Fibroblast of villous mesenchyme (primary cell): ENCODE measurements around the gene OSCP1. TPM values are rescaled to one million over a fixed set of nuclear protein-coding genes. Genes with fewer than 3 reads are reported as not detected.
A peak's percentile ranks its signal among the peaks of the same experiment; 100 is the strongest.

ENCODE experiments used
- DNase-seq: peaks from one replicate; pipeline ENCODE4 v3.0.0-alpha.2; 2010; ENCODE audit warnings: low read depth
- H3K4me3 ChIP-seq: 2 replicates; pipeline ENCODE4 v1.5.1; 2011; ENCODE audit warnings: low read depth, mild to moderate bottlenecking, low read length
- CTCF ChIP-seq: IDR thresholded peaks from 2 replicates; pipeline ENCODE4 v1.5.1; 2012; ENCODE audit warnings: low read depth, mild to moderate bottlenecking, low read length; ENCODE audit not compliant: insufficient read depth
- total RNA-seq: library from RNA; depleted of rRNA; stranded (reverse); fragments of >200 nt; gene quantifications from 2 replicates; pipeline ENCODE4 v1.2.3, GENCODE V29; 2012

The OSCP1 gene
- total RNA-seq, 1 donor: 6.0 TPM

- DNase-seq: no peak
- TF ChIP-seq CTCF: no peak
- H3K4me3 ChIP-seq: no peak overlapping the region
These were observed 51.8 kb downstream of the OSCP1 start for GRCh38 chr1:36398370-36398977.

- peak; percentile 97 for DNase-seq
- TF ChIP-seq CTCF: no peak
- peak within 1 kb of the TSS; percentile 92 for H3K4me3 ChIP-seq
These were observed 52.6 kb downstream of the OSCP1 start, which contains the start of gene LSM10 for GRCh38 chr1:36397378-36398230. Gene LSM10 (minus strand): TSS chr1:36397908. CDS start chr1:36394129, 3,779 bp downstream.

- DNase-seq: no peak
- H3K4me3 ChIP-seq: peak overlapping the region; percentile 92
- TF ChIP-seq CTCF: no peak
These were observed 53.2 kb downstream of the OSCP1 start for GRCh38 chr1:36397083-36397377.

GRCh38 chr1:36396359-36396758 is 53.9 kb downstream of the OSCP1 start:
- DNase-seq: no peak
- no peak overlapping the region for H3K4me3 ChIP-seq
- TF ChIP-seq CTCF: no peak

- no peak for TF ChIP-seq CTCF
- H3K4me3 ChIP-seq: no peak overlapping the region
- no peak for DNase-seq
These were observed 56.6 kb downstream of the OSCP1 start for GRCh38 chr1:36393686-36394085.

- DNase-seq: no peak
These were observed 57.4 kb downstream of the OSCP1 start for GRCh38 chr1:36392836-36393235.

More at GRCh38 chr1:36392836-36393235, 57.4 kb downstream of the OSCP1 start:
- no peak for TF ChIP-seq CTCF
- H3K4me3 ChIP-seq: no peak overlapping the region
